Measurements from ENCODE around the gene CEBPA. TPM values are rescaled to one million over a fixed set of nuclear protein-coding genes. Genes with fewer than 3 reads are reported as not detected.

CEBPA gene
- total and polyA plus RNA-seq, 2 donors (not counting 1 experiment from before 2014, with no cell fraction given) = 1.7 to 2.6 TPM

DNA sequence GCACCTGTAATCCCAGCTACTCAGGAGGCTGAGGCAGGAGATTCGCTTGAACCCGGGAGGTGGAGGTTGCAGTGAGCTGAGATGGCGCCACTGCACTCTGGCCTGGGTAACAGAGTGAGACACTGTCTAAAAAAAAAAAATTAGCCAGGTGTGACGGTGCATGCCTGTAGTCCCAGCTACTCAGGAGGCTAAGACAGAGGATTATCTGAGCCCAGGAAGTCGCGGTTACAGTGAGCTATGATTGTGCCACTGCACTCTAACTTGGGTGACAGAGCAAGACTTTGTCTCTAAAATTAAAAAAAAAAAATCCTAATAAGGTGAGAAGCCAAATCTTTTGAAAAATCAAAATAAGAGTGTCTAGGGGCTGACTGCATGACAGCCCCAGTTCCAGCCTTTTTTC, 9.7 kb upstream of the CEBPA start:
- no peaks in the 10 kb centered on the region for H3K9me3 ChIP-seq (ENCODE audit: control extremely low read depth in 1 of 3, control insufficient read depth in 2 of 3, insufficient read depth in 1 of 3, low read length in 2 of 3)
- ATAC-seq (ENCODE audit: low read depth) (no peak), DNase-seq (no peak)
- Mint-ChIP-seq H3K27ac (no peak overlapping the region), H3K9me3 (ENCODE audit: insufficient read depth) (peaks cover 4% of the 10 kb centered on the region), H3K27me3 (peaks cover 40% of the 10 kb centered on the region), H3K4me1 (no peaks in the 10 kb centered on the region), H3K4me3 (no peak overlapping the region)
- intact Hi-C loops (cut with micrococcal nuclease) = no loop called here
- no peak overlapping the region for H3K4me3 ChIP-seq (ENCODE audit: control extremely low read depth in 1 of 5, extremely low read depth in 1 of 5, insufficient read depth in 1 of 5, low read depth in 2 of 5, low read length in 4 of 5)
- no peaks in the 10 kb centered on the region for H3K4me1 ChIP-seq (ENCODE audit: control insufficient read depth in 2 of 2, insufficient read depth in 2 of 2, low read length in 2 of 2)
- TF ChIP-seq, protein P1, sequence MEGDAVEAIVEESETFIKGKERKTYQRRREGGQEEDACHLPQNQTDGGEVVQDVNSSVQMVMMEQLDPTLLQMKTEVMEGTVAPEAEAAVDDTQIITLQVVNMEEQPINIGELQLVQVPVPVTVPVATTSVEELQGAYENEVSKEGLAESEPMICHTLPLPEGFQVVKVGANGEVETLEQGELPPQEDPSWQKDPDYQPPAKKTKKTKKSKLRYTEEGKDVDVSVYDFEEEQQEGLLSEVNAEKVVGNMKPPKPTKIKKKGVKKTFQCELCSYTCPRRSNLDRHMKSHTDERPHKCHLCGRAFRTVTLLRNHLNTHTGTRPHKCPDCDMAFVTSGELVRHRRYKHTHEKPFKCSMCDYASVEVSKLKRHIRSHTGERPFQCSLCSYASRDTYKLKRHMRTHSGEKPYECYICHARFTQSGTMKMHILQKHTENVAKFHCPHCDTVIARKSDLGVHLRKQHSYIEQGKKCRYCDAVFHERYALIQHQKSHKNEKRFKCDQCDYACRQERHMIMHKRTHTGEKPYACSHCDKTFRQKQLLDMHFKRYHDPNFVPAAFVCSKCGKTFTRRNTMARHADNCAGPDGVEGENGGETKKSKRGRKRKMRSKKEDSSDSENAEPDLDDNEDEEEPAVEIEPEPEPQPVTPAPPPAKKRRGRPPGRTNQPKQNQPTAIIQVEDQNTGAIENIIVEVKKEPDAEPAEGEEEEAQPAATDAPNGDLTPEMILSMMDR (IDR thresholded peaks at IDR 0.05) = no peak
- no peak for TF ChIP-seq EZH2 (IDR thresholded peaks at IDR 0.05; ENCODE audit: borderline replicate concordance, insufficient read depth, low read depth, low read length, poor library complexity, severe bottlenecking)
- no peak overlapping the region for H2AFZ ChIP-seq (ENCODE audit: insufficient read depth, low read depth, low read length, poor library complexity, severe bottlenecking)
- no peak overlapping the region for H3K27ac ChIP-seq (ENCODE audit: low read length in 2 of 2)
- ChIA-PET CTCF (no interaction called here), POLR2A (no interaction called here)
- no peak overlapping the region for H3K9ac ChIP-seq (ENCODE audit: low read length)
- no peaks in the 10 kb centered on the region for H4K20me1 ChIP-seq (ENCODE audit: control insufficient read depth, insufficient read depth, low read length, poor library complexity, severe bottlenecking)
- H3K36me3 ChIP-seq (replicated peaks in 1 of 2; ENCODE audit: control extremely low read depth in 1 of 2, control insufficient read depth in 1 of 2, extremely low read depth in 1 of 2, insufficient read depth in 2 of 2, low read length in 1 of 2) = no peaks in the 10 kb centered on the region
- no peaks in the 10 kb centered on the region for H3K79me2 ChIP-seq (ENCODE audit: control insufficient read depth, insufficient read depth, low read length)
- 90% methylated on average over 6 of the region's 6 CpGs for WGBS (ENCODE audit: insufficient coverage)
- peaks cover 0 to 16% (median 4%) of the 10 kb centered on the region in 4 experiments for H3K27me3 ChIP-seq (replicated peaks in 1 of 4; ENCODE audit: control extremely low read depth in 1 of 4, control insufficient read depth in 3 of 4, insufficient read depth in 4 of 4, low read length in 3 of 4)
- H3K4me2 ChIP-seq (replicated peaks; ENCODE audit: low read depth, low read length, poor library complexity, severe bottlenecking) = no peak overlapping the region

DNA sequence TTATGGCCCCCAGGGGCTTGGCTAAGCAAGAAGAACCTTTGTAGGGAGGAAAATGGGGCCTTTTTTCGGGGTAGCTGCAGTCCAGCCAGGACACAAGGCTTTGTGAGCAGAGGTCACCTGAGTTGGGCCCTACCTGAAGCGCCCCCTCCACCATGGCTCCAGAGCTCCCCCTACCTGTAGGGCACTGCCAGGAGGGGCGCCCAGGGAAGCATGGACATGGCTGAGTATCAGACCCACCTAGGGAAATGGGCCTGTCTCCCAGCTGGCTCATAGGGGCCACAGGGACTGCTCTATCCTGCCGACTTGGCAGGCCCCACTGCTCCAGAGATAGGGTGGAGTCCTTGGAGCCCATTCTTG, 9.0 kb upstream of the CEBPA start:
- H3K4me1 ChIP-seq (ENCODE audit: control insufficient read depth in 2 of 2, insufficient read depth in 2 of 2, low read length in 2 of 2) = no peaks in the 10 kb centered on the region
- no peaks in the 10 kb centered on the region for H3K36me3 ChIP-seq (replicated peaks in 1 of 2; ENCODE audit: control extremely low read depth in 1 of 2, control insufficient read depth in 1 of 2, extremely low read depth in 1 of 2, insufficient read depth in 2 of 2, low read length in 1 of 2)
- no peaks in the 10 kb centered on the region for H3K79me2 ChIP-seq (ENCODE audit: control insufficient read depth, insufficient read depth, low read length)
- H4K20me1 ChIP-seq (ENCODE audit: control insufficient read depth, insufficient read depth, low read length, poor library complexity, severe bottlenecking) = no peaks in the 10 kb centered on the region
- ATAC-seq (ENCODE audit: low read depth) (no peak), DNase-seq (no peak)
- peaks cover 0 to 14% (median 4%) of the 10 kb centered on the region in 4 experiments for H3K27me3 ChIP-seq (replicated peaks in 1 of 4; ENCODE audit: control extremely low read depth in 1 of 4, control insufficient read depth in 3 of 4, insufficient read depth in 4 of 4, low read length in 3 of 4)
- TF ChIP-seq EZH2 (IDR thresholded peaks at IDR 0.05; ENCODE audit: borderline replicate concordance, insufficient read depth, low read depth, low read length, poor library complexity, severe bottlenecking) = no peak
- TF ChIP-seq, protein P1 (IDR thresholded peaks at IDR 0.05) = no peak
- no peaks in the 10 kb centered on the region for H3K9me3 ChIP-seq (ENCODE audit: control extremely low read depth in 1 of 3, control insufficient read depth in 2 of 3, insufficient read depth in 1 of 3, low read length in 2 of 3)
- CTCF ChIA-PET = no interaction called here
- intact Hi-C loops (cut with micrococcal nuclease) = no loop called here
- no peak overlapping the region for H3K4me3 Mint-ChIP-seq
- H2AFZ ChIP-seq (ENCODE audit: insufficient read depth, low read depth, low read length, poor library complexity, severe bottlenecking) = no peak overlapping the region
- POLR2A ChIA-PET = no interaction called here
- no peak overlapping the region for H3K27ac Mint-ChIP-seq
- peaks cover 4% of the 10 kb centered on the region for H3K9me3 Mint-ChIP-seq (ENCODE audit: insufficient read depth)
- H3K4me3 ChIP-seq (ENCODE audit: control extremely low read depth in 1 of 5, extremely low read depth in 1 of 5, insufficient read depth in 1 of 5, low read depth in 2 of 5, low read length in 4 of 5) = no peak overlapping the region
- H3K4me1 Mint-ChIP-seq = no peaks in the 10 kb centered on the region
- 93% methylated on average over 4 of the region's 4 CpGs for WGBS (ENCODE audit: insufficient coverage)
- peaks cover 32% of the 10 kb centered on the region for H3K27me3 Mint-ChIP-seq
- no peak overlapping the region for H3K27ac ChIP-seq (ENCODE audit: low read length in 2 of 2)
- H3K4me2 ChIP-seq (replicated peaks; ENCODE audit: low read depth, low read length, poor library complexity, severe bottlenecking) = no peak overlapping the region
- H3K9ac ChIP-seq (ENCODE audit: low read length) = no peak overlapping the region

Measured in B cell (primary cell).